Ovary (tissue), 3 donors: Measurements from ENCODE around the gene CLMN.

ENCODE experiments used
- EP300 ChIP-seq: sonication (generic); formaldehyde crosslinking; IDR thresholded peaks from one replicate; pipeline ENCODE4 v1.6.1; 2017; ENCODE audit warnings: antibody characterized with exemption
- POLR2A ChIP-seq: fragments of 450-650 bp; IDR thresholded peaks from one replicate; pipeline ENCODE4 v1.6.1; 2017; ENCODE audit warnings: antibody characterized with exemption, mild to moderate bottlenecking, moderate library complexity
- TF ChIP-seq, protein P1 (sequence below), 3 donors: fragments of 450-650 bp in 2 of 3; fragments of 200-600 bp in 1 of 3; IDR thresholded peaks; one replicate each; pipeline versions ENCODE4 v1.5.1 to v1.8.0; 2016 to 2022; ENCODE audit warnings: antibody characterized with exemption in 3 of 3, mild to moderate bottlenecking in 1 of 3
- donor health status: DM: no; HTN: no; CAD: no.

DNA sequence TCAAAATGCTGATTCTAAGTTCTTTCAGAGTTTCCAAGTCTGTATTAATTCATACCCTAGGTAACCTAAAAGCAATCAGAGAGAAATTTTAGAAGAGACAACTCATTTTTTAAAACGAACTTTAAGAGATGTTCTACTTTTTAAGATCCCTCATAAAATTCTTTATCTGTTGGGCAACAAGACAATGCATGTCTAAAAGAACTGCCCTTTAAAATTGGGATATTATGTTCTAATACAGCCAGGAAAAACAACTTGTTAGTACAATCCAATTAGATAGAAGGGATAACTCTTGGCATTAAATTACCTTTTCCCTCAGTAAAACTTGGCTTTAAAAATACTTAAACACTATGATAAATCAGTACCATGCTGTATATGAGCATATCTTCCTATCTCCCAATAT, 178.0 kb downstream of the CLMN start:
- TF ChIP-seq, protein P1, sequence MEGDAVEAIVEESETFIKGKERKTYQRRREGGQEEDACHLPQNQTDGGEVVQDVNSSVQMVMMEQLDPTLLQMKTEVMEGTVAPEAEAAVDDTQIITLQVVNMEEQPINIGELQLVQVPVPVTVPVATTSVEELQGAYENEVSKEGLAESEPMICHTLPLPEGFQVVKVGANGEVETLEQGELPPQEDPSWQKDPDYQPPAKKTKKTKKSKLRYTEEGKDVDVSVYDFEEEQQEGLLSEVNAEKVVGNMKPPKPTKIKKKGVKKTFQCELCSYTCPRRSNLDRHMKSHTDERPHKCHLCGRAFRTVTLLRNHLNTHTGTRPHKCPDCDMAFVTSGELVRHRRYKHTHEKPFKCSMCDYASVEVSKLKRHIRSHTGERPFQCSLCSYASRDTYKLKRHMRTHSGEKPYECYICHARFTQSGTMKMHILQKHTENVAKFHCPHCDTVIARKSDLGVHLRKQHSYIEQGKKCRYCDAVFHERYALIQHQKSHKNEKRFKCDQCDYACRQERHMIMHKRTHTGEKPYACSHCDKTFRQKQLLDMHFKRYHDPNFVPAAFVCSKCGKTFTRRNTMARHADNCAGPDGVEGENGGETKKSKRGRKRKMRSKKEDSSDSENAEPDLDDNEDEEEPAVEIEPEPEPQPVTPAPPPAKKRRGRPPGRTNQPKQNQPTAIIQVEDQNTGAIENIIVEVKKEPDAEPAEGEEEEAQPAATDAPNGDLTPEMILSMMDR (IDR thresholded peaks at IDR 0.05): no peak
- TF ChIP-seq POLR2A (no peak), EP300 (no peak)
